Nephron (organoid): ENCODE results near the gene SRD5A1.
"Not testable (repeated sequence)": the region's sequence is repeated elsewhere in the genome, so short reads cannot be mapped to it uniquely, and the experiment has no call there.

Source experiments
- H3K27ac Mint-ChIP-seq, 3 experiments: 2 replicates each; pipeline ENCODE4 v1.8.0; 2020; ENCODE audit warnings: mixed read lengths in 3 of 3, mild to moderate bottlenecking in 2 of 3, moderate library complexity in 1 of 3
- H3K27me3 Mint-ChIP-seq: 2 replicates; pipeline ENCODE4 v1.8.0; 2021; ENCODE audit warnings: low read depth, mild to moderate bottlenecking, moderate library complexity, mixed read lengths
- H3K36me3 Mint-ChIP-seq: 2 replicates; pipeline ENCODE4 v1.8.0; 2020; ENCODE audit warnings: low read depth, mixed read lengths
- H3K4me1 Mint-ChIP-seq: 2 replicates; pipeline ENCODE4 v1.8.0; 2020; ENCODE audit warnings: mixed read lengths
- H3K4me3 Mint-ChIP-seq, 3 experiments: 2 replicates each; pipeline ENCODE4 v1.8.0; 2020; ENCODE audit warnings: mild to moderate bottlenecking in 3 of 3, mixed read lengths in 3 of 3, moderate library complexity in 2 of 3
- H3K9me3 Mint-ChIP-seq: 2 replicates; pipeline ENCODE4 v1.8.0; 2020; ENCODE audit warnings: mixed read lengths
- TF ChIP-seq, protein P1 (sequence below), 3 experiments: fragments of 200-600 bp; sonication (generic); IDR thresholded peaks; one replicate each; pipeline ENCODE4 v1.5.0; 2021; ENCODE audit warnings: antibody characterized with exemption in 3 of 3; ENCODE audit not compliant: unreplicated experiment in 3 of 3

SRD5A1 gene

DNA sequence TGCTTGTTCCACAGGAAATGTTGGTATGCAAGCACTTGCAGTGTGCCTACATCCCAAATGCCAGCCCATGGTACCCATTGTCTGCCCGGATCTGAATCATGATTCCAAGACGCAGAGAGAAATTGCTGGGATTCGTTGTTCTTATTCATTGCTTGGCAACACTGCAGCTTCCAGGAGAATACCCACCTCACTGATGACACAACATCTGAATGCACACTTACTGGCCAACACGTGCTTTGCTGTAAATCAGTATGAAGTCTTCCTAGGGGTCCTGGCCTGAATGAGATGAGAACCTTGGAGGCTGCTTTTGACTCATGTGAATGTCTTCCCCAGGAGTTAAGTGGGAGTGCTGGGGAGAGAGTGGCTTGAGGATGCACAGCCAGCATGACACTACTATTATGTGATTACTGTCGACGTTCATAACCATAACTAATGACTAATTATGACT lies 11.6 kb downstream of the SRD5A1 start:
- Mint-ChIP-seq H3K36me3 (peaks cover 26% of the 10 kb centered on the region), H3K9me3 (peaks cover 19% of the 10 kb centered on the region), H3K27me3 (no peaks in the 10 kb centered on the region), H3K4me1 (no peaks in the 10 kb centered on the region), H3K4me3 (no peak overlapping the region), H3K27ac (no peak overlapping the region)
- TF ChIP-seq, protein P1, sequence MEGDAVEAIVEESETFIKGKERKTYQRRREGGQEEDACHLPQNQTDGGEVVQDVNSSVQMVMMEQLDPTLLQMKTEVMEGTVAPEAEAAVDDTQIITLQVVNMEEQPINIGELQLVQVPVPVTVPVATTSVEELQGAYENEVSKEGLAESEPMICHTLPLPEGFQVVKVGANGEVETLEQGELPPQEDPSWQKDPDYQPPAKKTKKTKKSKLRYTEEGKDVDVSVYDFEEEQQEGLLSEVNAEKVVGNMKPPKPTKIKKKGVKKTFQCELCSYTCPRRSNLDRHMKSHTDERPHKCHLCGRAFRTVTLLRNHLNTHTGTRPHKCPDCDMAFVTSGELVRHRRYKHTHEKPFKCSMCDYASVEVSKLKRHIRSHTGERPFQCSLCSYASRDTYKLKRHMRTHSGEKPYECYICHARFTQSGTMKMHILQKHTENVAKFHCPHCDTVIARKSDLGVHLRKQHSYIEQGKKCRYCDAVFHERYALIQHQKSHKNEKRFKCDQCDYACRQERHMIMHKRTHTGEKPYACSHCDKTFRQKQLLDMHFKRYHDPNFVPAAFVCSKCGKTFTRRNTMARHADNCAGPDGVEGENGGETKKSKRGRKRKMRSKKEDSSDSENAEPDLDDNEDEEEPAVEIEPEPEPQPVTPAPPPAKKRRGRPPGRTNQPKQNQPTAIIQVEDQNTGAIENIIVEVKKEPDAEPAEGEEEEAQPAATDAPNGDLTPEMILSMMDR (IDR thresholded peaks at IDR 0.05; ENCODE audit: unreplicated experiment in 3 of 3) = no peak

DNA sequence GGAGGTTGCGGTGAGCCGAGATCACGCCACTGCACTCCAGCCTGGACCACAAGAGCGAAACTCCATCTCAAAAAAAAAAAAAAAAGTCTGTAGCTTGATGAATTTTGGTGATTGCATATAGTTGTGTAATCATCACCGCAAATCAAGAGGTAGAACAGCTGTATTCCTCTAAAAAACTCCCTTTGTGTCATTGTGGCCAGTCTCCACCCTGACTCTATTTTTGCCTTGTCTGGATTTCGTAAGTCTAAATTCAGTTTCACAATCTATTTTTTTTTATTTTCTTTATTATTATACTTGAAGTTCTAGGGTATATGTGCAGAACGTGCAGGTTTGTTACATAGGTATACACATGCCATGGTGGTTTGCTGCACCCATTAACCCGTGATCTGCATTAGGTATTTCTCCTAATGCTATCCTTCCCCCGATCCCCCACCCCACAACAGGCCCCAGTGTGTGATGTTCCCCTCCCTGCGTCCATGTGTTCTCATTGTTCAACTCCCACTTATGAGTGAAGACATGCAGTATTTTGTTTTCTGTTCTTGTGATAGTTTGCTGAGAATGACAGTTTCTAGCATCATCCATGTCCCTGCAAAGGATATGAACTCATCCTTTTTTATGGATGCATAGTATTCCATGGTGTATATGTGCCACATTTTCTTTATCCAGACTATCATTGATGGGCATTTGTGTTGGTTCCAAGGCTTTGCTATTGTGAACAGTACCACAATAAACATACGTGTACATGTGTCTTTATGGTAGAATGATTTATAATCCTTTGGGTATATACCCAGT lies 12.5 kb downstream of the SRD5A1 start:
- Mint-ChIP-seq H3K9me3 (peaks cover 21% of the 10 kb centered on the region), H3K36me3 (peaks cover 29% of the 10 kb centered on the region)
- not testable (repeated sequence) for H3K4me3 Mint-ChIP-seq, H3K4me1 Mint-ChIP-seq, H3K27ac Mint-ChIP-seq, H3K27me3 Mint-ChIP-seq

DNA sequence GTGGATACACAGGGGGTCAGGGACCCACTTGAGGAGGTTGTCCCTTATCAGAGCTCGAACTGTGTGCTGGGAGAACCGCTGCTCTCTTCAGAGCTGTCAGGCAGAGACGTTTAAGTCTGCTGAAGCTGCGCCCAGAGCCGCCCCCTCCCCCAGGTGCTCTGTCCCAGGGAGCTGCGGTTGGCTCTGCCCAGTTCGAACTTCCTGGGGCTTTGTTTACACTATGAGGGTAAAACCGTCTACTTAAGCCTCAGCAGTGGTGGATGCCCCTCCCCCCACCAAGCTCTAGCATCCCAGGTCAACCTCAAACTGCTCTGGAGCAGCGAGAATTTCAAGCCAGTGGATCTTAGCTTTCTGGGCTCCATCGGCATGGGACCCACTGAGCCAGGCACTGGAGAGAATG lies 15.9 kb downstream of the SRD5A1 start:
- no peak overlapping the region for H3K4me3 Mint-ChIP-seq
- H3K4me1 Mint-ChIP-seq = no peaks in the 10 kb centered on the region
- H3K9me3 Mint-ChIP-seq = peaks cover 21% of the 10 kb centered on the region
- TF ChIP-seq, protein P1 (IDR thresholded peaks at IDR 0.05; ENCODE audit: unreplicated experiment in 3 of 3) = no peak
- H3K36me3 Mint-ChIP-seq = peaks cover 35% of the 10 kb centered on the region
- no peak overlapping the region for H3K27ac Mint-ChIP-seq
- H3K27me3 Mint-ChIP-seq = no peaks in the 10 kb centered on the region

DNA sequence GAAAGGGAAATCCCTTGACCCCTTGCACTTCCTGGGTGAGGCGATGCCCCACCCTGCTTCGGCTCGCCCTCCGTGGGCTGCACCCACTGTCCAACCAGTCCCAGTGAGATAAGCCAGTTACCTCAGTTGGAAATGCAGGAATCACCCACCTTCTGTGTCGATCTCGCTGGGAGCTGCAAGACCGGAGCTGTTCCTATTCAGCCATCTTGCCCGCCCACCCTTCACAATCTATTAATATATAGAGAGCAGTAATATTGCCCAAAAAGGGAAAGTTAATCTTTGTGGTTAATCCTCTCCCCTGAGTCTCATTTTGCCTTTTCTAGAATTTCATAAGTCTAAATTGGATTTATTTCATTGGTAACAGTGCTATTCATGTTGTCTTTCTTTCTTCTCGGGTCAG lies 16.4 kb downstream of the SRD5A1 start:
- H3K4me3 Mint-ChIP-seq = no peak overlapping the region
- peaks cover 35% of the 10 kb centered on the region for H3K36me3 Mint-ChIP-seq
- H3K9me3 Mint-ChIP-seq = peaks cover 21% of the 10 kb centered on the region
- TF ChIP-seq, protein P1 (IDR thresholded peaks at IDR 0.05; ENCODE audit: unreplicated experiment in 3 of 3) = no peak
- H3K27ac Mint-ChIP-seq = no peak overlapping the region
- H3K4me1 Mint-ChIP-seq = no peaks in the 10 kb centered on the region
- no peaks in the 10 kb centered on the region for H3K27me3 Mint-ChIP-seq

DNA sequence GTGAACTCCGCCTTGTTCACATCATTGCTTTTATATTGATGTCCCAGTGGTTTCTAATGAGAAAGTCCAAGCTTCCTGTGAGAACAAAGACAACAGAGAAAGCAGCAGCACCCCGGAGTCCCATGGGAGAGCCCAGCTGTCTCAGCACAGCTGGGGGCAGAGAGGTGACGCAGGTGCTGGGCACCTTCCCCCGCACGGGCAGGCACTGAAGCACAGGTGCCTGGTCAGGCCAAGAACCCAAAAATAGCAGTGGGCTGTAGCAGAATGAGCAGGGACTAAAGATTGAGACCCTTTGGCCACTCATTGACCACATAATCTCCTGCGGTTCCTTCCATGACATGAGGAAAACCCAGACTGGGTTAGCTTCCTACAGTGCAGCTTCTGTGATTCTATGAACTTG lies 18.8 kb downstream of the SRD5A1 start:
- Mint-ChIP-seq H3K4me3 (no peak overlapping the region), H3K9me3 (peaks cover 34% of the 10 kb centered on the region), H3K27me3 (no peaks in the 10 kb centered on the region), H3K4me1 (no peaks in the 10 kb centered on the region), H3K36me3 (peaks cover 41% of the 10 kb centered on the region), H3K27ac (no peak overlapping the region)
- TF ChIP-seq, protein P1 (IDR thresholded peaks at IDR 0.05; ENCODE audit: unreplicated experiment in 3 of 3) = no peak

DNA sequence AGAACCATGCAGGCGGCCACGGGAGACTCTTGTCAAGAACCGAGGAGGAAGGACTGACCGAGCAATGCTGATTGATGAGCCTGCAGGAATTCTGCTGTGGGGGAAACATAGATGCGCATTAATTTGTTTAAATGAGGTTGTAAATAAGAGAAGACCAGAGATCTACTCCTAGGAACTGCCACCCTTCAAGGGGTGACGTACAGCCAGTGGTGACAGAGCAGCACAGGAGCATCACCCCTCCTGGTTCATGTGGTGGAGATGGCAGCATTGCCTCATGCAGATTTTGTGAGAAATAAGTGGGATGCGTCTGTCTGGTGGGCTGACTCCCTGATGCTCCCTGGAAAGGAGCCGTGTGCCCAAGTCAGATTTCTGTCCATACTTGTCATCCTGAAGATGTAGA lies 22.2 kb downstream of the SRD5A1 start:
- Mint-ChIP-seq H3K36me3 (peaks cover 50% of the 10 kb centered on the region), H3K27ac (no peak overlapping the region), H3K4me3 (no peak overlapping the region), H3K4me1 (no peaks in the 10 kb centered on the region), H3K9me3 (peaks cover 19% of the 10 kb centered on the region), H3K27me3 (no peaks in the 10 kb centered on the region)
- TF ChIP-seq, protein P1 (IDR thresholded peaks at IDR 0.05; ENCODE audit: unreplicated experiment in 3 of 3) = no peak
